NCI-H187 treated with DMSO at 0.1 percent for 48 hours (cell line): Measurements from ENCODE around the gene PCDHGA2.
"Not testable (repeated sequence)": the region's sequence is repeated elsewhere in the genome, so short reads cannot be mapped to it uniquely, and the experiment has no call there.

Source experiments
- DNase-seq: peaks from one replicate; lab custom pipeline; 2025; lab: John Stamatoyannopoulos, UW

The PCDHGA2 gene

GRCh38 chr5:141346017-141346416 is 7.5 kb downstream of the PCDHGA2 start:
- not testable (repeated sequence) for DNase-seq

DNA sequence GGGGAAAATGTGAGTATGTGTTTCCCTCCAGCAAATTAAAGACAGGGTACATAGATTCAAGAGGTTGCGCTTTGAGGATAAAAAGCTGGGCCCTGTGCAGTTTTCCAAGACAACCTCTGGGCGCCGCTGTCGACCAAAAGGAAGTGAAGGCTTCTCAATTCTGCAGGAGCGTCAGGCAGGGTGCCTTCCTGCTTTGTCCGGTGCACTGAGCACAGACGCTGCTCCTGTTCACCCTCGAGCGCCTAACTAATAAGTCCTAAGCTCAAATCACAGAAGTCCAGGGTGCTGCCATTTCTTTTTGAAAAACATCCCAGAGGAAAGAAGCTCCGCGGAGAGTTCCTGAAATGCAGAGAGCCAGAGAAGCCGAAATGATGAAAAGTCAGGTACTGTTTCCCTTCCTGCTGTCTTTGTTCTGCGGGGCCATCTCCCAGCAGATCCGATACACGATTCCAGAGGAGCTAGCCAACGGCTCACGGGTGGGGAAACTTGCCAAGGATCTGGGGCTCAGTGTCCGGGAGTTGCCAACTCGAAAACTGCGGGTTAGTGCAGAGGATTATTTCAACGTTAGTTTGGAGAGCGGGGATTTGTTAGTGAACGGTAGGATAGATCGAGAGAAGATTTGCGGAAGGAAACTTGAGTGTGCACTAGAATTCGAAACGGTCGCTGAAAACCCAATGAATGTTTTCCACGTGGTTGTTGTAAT is 11.5 kb downstream of the PCDHGA2 start, which contains the start of gene PCDHGB1:
Gene PCDHGB1 (plus strand): TSS at position 183 of the 703 bp plus-strand sequence. CDS start 162 bp downstream, at position 345.
- no peak for DNase-seq

DNA sequence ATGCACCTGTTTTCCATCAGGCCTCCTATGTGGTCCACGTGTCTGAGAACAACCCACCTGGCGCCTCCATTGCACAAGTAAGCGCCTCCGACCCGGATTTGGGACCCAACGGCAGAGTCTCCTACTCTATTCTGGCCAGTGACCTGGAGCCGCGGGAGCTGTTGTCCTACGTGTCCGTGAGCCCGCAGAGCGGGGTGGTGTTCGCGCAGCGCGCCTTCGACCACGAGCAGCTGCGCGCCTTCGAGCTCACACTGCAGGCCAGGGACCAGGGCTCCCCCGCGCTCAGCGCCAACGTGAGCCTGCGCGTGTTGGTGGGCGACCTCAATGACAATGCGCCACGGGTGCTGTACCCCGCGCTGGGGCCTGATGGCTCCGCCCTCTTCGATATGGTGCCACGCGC is 13.0 kb downstream of the PCDHGA2 start:
- no peak for DNase-seq

DNA sequence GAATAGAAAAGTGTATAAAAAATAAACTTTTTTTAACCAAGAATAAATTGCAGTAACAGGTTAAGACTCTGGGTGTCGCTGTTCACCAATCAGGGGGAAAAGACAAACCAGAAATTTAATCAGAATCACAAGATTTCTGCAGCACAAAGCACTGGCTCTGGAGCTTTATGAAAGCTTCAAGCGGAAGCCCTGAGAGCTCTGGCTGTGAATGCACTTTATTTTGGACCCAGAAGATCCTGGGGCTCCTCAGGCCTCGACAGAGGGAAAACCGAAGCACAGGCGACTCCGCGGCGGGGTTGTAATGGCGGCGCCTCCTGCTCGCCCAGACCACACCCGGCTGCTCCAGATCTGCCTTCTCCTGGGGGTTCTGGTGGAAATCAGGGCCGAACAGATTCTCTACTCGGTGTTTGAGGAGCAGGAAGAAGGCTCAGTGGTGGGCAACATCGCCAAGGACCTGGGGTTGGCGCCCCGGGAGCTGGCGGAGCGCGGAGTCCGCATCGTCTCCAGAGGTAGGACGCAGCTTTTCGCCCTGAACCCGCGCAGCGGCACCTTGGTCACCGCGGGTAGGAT is 16.4 kb downstream of the PCDHGA2 start, which contains the start of gene PCDHGA4:
Gene PCDHGA4 (plus strand): TSS at position 122 of the 570 bp plus-strand sequence. CDS start 87 bp downstream, at position 209.
- no peak for DNase-seq

GRCh38 chr5:141355641-141356040 is 17.1 kb downstream of the PCDHGA2 start:
- DNase-seq = no peak

DNA sequence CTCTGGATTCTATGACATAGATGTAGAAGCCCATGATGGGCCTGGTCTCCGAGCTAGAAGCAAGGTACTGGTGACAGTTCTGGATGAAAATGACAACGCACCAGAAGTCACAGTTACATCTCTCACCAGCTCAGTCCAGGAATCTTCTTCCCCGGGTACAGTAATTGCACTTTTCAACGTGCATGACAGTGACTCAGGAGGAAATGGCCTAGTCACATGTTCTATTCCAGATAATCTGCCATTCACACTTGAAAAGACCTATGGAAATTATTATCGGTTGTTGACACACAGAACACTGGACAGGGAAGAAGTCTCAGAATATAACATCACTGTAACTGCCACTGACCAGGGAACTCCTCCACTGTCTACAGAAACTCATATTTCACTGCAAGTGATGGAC is 17.6 kb downstream of the PCDHGA2 start:
- DNase-seq = no peak

GRCh38 chr5:141356950-141357349 is 18.4 kb downstream of the PCDHGA2 start:
- no peak for DNase-seq

GRCh38 chr5:141359790-141360426 is 21.3 kb downstream of the PCDHGA2 start, which contains the start of gene PCDHGB2:
Gene PCDHGB2 (plus strand): TSS chr5:141359994. CDS start chr5:141360136, 142 bp downstream.
- DNase-seq = no peak

- no peak for DNase-seq
These were observed 22.1 kb downstream of the PCDHGA2 start for GRCh38 chr5:141360685-141361084.

DNA sequence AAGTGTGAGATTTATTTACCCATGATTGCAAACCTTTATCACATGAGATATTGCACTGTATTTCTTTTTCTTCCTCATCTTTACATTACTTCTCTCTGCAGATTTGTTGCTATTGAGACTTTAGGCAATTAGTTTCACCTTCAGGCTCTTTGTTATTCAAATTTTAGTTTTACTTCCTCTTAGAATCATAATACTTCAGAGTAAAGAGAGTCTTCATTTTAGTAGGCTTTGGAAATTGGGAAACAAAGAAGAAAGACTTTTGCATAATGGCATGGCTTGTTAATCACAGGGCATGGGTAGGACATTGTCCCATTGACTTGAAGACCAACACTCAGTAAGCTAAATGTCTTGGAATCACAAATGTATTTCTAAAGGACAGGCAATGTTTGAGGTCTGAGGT is 24.2 kb downstream of the PCDHGA2 start:
- DNase-seq = no peak

DNA sequence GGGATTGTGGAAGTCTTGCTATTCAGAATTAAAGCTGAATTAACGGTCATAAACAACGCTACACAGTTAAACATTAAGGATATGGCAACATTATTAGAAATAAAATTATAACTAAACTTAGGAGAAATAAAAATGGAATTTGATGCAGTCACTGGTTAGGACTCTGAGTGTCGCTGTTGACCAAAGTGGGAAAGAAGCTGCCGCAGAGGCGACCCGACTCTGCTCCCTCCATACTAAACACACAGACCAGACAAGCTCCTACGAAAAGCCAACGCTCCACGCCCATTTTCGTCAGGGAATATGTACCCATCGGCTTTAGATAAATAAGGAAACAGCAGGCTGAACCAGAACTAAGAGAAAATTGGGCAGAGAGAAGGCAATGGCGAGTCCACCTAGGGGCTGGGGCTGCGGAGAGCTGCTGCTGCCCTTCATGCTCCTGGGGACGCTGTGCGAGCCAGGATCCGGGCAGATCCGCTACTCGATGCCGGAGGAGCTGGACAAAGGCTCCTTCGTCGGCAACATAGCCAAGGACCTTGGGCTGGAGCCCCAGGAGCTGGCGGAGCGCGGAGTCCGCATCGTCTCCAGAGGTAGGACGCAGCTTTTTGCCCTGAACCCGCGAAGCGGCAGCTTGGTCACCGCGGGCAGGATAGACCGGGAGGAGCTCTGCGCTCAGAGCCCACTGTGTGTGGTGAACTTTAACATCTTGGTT is 25.5 kb downstream of the PCDHGA2 start, which contains the start of gene PCDHGA5:
Gene PCDHGA5 (plus strand): TSS at position 211 of the 709 bp plus-strand sequence. CDS start 169 bp downstream, at position 380.
- no peak for DNase-seq

DNA sequence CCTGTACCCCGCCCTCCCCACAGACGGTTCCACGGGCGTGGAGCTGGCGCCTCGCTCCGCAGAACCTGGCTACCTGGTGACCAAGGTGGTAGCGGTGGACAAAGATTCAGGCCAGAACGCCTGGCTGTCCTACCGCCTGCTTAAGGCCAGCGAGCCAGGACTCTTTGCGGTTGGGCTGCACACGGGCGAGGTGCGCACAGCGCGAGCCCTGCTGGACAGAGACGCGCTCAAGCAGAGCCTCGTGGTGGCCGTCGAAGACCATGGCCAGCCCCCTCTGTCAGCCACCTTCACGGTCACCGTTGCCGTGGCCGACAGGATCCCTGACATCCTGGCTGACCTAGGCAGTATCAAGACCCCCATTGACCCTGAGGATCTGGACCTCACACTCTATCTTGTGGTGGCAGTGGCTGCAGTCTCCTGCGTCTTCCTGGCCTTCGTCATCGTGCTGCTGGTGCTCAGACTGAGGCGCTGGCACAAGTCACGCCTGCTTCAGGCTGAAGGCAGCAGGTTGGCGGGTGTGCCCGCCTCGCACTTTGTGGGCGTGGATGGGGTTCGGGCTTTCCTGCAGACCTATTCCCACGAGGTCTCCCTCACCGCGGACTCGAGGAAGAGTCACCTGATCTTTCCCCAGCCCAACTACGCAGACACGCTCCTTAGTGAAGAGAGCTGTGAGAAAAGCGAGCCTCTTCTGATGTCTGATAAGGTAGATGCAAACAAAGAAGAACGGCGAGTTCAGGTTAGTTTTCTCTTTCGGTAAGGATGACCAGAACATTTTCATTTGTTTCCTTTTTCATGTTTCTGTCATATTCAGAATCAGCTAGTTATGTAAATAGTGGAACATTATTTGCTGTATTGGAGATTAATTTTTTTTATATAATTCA is 27.7 kb downstream of the PCDHGA2 start:
- DNase-seq = no peak

DNA sequence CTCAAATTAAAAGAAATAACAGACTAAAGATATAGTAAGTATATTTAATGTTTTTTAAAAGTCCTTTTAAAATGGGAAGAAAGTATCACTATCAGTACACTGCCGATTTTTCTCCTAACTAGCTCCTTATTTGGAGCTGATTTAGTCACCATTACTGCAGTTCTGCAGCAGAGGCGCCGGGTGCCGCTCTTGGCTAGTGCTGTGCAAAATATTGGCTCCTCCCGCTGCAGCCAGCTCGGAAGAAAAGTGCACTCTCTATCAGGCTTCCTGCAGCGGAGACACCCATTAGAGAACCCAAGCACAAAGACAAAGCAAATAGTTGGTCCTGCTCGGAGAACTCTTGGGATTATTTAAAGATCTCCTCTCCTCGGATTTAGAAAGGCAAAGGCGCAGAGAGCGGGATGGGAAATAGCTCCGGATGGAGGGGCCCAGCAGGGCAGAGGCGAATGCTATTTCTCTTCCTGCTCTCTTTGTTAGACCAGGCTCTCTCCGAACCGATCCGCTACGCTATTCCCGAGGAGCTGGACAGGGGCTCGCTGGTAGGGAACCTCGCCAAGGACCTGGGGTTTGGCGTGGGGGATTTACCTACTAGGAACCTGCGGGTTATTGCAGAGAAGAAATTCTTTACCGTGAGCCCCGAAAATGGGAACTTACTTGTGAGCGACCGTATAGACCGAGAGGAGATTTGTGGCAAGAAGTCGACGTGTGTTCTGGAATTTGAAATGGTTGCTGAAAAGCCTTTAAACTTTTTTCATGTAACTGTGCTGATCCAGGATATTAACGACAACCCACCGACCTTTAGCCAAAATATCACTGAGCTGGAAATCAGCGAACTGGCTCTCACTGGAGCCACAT is 31.7 kb downstream of the PCDHGA2 start, which contains the start of gene PCDHGB3:
Gene PCDHGB3 (plus strand): TSS at position 249 of the 855 bp plus-strand sequence. CDS start 153 bp downstream, at position 402.
- no peak for DNase-seq

GRCh38 chr5:141371572-141372475 is 33.3 kb downstream of the PCDHGA2 start:
- no peak for DNase-seq

- DNase-seq = no peak
These were observed 35.2 kb downstream of the PCDHGA2 start, which contains the start of gene PCDHGA6 for GRCh38 chr5:141373673-141374317. Gene PCDHGA6 (plus strand): TSS chr5:141373891. CDS start chr5:141374084, 193 bp downstream.

- no peak for DNase-seq
These were observed 36.1 kb downstream of the PCDHGA2 start for GRCh38 chr5:141374627-141375026.

DNA sequence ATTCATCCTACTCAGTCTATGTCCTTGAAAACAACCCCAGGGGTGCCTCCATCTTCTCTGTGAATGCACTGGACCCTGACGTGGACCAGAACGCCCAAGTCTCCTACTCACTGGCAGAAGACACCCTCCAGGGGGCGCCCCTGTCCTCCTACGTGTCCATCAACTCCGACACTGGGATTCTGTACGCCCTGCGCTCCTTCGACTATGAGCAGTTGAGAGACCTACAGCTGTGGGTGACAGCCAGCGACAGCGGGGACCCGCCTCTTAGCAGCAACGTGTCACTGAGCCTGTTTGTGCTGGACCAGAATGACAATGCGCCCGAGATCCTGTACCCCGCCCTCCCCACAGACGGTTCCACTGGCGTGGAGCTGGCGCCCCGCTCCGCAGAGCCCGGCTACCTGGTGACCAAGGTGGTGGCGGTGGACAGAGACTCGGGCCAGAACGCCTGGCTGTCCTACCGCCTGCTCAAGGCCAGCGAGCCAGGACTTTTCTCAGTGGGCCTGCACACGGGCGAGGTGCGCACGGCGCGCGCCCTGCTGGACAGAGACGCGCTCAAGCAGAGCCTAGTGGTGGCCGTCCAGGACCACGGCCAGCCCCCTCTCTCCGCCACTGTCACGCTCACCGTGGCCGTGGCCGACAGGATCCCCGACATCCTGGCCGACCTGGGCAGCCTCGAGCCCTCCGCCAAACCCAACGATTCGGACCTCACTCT is 37.0 kb downstream of the PCDHGA2 start:
- DNase-seq = not testable (repeated sequence)
